COLO668 (cell line): Measurements from ENCODE around the gene EVI5L.

ENCODE experiments used
- DNase-seq: peaks from one replicate; lab custom pipeline; 2025; ENCODE audit not compliant: unreplicated experiment; lab: John Stamatoyannopoulos, UW

Gene EVI5L

DNA sequence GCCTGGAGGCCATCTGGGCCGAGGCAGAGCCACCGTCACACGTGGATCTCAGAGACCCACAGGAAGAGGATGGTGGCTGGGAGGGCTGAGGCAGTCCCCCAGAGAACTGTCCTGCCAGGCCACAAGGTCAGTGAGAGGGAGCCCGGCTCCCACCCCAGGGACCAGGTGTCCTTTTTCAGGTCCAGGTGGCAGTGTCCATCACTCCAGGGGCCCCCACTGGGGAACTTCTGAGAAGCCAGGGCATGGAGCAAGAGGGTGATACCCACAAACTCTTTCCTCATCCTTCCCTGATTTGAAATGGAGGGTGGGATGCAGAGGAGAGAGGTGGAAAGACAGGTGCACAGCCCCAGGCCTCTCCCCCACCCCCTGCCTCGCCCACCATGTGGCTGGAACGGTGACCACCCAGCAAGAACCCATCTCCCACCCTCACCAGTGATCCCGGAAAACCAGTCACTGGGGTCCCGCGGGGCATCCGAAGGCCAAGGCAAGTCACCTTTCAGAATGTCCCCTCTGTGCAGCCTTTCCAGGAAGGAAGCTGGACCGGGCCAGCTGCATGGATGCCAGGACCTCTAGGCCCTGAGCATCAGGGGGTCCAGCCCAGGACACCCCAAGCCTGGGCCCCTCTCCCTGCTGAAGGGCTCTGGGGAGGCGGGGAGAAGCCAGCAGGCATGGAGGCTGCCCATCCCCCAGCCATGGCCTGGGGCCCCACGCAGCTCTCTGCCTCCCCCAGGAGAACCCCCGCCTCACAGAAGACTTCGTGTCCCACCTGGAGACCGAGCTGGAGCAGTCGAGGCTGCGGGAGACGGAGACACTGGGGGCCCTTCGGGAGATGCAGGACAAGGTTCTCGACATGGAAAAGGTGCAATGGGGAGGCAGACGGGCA, 30.1 kb downstream of the EVI5L start:
- DNase-seq = no peak

DNA sequence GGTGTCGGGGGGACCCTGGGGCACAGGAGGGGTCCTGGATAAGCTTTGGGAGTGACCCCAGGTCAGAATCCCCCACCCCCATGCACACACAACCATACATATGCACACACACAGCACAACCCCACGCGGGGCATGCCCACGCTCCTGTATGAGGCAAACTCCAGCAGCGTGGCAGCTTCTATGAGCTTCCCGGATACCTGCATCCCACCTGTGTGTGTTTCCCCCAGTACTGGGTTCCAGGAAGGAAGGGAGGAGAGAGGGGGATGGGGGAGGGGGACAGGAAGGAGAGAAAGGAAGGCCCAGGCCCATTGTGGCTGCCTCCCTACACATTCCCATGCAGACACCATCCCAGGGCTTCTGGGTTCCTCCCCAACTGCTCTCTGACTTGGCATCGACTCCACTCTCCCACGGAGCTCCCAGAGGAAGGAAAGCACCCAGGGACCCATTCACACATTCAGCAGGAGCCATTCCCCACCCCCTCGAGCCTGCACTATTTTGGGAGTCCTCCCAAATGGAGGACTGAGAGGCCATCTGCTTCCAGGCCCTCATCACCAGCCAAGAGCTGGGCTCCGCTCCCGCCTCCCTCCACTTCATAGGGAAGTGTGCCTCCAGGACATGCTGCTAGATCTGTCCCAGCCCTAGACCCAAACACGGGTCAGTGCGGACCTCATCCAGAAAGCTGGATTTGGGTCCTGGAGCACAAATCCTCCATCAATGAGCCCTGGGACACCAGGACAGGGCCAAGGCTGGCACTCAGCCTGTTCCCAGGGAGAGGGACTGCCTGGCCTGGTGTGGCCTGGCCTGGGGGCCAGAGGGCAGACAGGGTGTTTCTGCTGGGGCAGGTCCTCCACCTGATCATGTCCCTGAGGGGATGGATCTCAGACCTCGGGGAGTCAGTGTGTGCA, 30.9 kb downstream of the EVI5L start:
- no peak for DNase-seq

GRCh38 chr19:7861619-7862412, 31.8 kb downstream of the EVI5L start:
- DNase-seq = peak; percentile 56

- DNase-seq = peak; percentile 66
Observed at GRCh38 chr19:7862413-7862951, 32.5 kb downstream of the EVI5L start.

DNA sequence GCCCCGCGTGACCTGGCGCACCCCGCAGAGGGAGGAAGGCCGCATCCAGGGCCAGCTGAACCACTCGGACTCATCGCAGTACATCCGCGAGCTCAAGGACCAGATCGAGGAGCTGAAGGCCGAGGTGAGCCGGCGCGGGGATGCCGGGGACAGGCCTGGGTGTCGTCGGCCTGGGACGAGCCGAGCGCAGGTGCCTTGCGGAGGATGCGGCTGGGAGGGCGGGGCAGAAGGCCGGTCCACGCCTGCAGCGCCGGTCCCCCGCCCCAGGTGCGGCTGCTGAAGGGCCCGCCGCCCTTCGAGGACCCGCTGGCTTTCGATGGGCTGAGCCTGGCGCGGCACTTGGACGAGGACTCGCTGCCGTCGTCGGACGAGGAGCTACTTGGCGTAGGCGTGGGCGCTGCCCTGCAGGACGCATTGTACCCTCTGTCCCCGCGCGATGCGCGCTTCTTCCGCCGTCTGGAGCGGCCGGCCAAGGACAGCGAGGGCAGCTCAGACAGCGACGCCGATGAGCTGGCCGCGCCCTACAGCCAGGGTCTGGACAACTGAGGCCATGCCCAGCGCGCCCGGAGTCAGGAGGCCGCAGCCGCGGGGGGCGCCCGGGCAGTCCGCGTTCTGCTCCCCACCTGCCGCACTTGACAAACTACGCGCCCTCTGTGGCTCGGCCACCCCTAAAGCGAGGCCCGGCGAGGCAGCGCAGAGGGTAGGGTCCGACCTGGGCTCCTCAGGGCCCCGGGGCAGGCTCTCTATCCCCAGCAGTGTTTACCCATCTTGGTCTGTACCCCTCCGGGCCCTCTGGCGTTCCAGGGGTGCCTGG, 33.3 kb downstream of the EVI5L start:
- no peak for DNase-seq

- DNase-seq = no peak
Observed at GRCh38 chr19:7863971-7864689, 34.1 kb downstream of the EVI5L start.

DNA sequence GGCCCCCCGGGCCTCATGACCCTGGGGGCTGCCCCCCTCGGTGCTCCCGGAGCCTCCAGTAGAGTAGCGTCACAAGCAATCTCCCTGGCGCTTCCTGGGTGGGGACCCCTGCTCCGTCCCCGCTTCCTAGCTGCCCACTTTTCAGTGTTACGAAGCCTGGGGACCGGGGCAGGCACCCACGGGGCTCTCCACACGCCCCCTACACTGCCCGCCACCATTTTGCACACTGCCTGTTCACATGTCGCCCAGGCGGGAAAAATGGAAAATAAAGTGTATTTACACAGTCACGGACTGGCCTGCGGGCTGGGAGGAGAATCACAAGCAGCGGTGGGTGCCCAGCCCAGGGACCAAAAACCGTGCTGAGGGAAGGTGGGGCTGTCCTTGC, 34.7 kb downstream of the EVI5L start:
- peak; percentile 24 for DNase-seq

GRCh38 chr19:7865262-7865911, 35.4 kb downstream of the EVI5L start:
- no peak for DNase-seq

DNA sequence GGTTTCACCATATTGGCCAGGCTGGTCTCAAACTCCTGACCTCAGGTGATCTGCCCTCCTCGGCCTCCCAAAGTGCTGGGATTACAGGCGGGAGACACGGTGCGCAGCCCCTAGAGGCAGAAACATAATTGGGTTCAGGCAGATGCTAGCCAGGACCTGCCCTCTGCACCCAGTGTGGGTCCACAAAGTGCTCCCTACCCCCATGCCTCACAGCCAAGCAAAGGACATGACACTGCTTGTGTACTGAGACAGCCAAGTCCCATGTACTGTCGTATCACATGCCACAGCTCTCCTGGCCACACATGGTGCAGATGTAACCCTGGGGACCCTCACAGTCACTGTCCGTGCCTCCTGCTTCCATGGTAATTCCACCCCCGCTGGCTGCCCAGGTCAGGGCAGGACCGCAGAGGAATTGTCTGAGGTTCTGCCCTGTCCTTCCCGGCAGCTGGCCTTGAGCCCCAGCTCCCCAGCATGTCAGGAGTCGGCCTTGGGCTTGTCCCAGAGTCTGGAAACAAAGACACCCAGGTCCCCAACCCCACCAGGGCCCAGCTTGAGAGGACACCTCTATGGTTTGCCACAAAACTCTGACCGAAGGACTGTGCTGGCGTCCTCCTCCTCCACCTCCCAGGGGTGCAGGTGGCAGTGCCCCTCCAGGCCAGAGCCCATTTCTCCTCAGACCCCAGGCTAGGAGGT, 36.5 kb downstream of the EVI5L start:
- DNase-seq = no peak

DNA sequence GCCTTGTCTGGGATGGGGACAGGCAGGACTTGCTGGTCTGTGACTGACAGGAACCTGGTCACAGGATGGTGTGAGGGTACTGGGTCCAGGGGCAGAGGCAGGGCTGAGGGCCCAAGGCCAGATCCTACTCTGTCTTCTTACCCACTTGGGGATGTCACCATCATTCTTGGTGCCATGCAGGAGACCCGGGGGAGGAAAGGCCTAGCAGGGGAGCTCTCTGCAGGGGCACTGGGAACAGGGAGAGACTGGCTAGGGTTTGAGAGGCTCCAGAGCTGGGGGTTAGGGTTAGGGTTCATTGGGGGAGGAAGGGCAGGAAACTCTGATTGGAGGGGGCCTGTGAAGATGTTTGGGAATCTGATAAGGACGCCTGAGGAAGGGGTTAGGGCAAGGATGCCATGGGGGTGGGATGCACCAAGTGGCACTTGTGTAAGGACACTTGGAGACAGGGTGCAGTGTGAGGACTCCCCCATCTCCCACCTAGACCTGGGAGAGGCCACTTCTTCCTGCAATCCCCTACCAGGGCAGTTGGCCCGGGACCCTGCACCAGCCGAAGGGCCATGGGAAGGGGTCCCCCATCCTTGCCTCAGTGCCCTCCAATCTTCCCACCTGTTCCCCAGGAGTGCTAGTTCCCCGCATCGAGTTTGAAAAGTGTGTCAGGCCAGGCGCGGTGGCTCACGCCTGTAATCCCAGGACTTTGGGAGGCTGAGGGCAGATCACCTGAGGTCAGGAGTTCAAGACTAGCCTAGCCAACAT, 37.2 kb downstream of the EVI5L start:
- DNase-seq = no peak

DNA sequence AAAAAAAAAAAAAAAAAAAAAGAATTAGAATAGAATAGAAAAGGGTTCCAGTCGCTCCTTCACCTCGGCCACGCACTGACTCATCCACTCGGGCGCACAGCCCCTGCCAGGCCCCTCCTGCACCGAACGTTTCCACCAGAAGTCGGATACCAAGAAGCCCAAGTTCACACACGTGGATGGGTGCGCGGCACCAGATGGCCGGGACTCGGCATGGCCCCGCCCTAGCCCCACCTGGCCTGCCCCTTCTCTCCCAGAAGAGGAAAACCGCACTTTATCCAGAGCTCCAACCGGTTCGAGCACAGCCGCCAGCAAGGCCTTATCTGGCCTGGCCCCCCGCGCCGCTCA, 38.3 kb downstream of the EVI5L start:
- no peak for DNase-seq

- DNase-seq = peak; percentile 83
Observed at GRCh38 chr19:7868671-7869452, 38.8 kb downstream of the EVI5L start.

DNA sequence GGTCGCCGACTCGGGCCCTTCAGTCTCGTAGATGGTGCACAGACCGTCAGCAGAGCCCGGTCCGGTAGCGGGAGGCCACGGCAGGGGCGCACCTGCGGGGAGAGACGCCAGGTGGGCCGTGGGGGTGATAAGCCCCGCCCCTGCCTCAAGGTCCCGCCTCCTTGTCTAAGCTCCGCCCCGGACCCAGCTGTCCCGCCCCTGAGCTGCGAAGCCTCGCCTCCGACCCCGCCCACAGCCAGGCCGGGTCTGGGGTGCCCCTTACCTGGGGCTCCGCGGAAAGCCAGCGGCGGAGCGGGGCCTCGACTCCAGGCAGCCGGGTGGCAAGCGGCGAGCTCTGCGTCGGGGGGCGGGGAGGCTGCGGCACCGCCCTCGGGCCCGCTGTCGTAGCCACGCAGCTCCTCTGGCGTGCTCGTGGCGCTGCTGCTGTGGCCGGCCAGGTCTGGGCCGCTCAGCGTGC, 39.5 kb downstream of the EVI5L start:
- peak; percentile 63 for DNase-seq

GRCh38 chr19:7869910-7870511, 40.0 kb downstream of the EVI5L start:
- no peak for DNase-seq

- DNase-seq = peak; percentile 70
Observed at GRCh38 chr19:7870571-7871436, 40.8 kb downstream of the EVI5L start.
